Stimulated activated CD8-positive, alpha-beta memory T cell treated with anti-CD3 and anti-CD28 coated beads, Interleukin-15, amount 100 ng/mL, for 1 hour (primary cell): ENCODE data around the gene FIGNL2.

Experiments
- DNase-seq: peaks from one replicate; pipeline ENCODE4 v3.0.0-alpha.2; 2020; ENCODE audit warnings: low read depth

FIGNL2 gene

DNA sequence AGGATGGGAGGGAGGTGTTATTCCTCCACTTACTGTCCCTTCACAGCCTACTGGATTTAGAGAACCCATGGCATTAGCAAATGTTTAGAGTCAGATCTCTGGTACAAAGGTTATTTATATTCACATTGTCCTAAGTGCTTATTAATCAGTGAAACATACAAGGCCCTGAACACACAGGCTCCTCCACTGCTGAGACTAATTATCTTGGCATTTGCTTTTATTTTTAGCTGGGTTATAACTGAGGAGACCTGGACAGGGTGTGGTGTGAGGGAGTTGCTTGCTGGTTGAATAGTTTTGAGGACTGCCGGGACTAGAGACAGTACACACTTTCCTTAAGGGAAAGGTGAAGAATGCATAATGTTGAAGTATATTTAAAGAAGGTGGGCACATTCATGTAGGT lies 77.5 kb downstream of the FIGNL2 start:
- DNase-seq, result no peak
